Endothelial cell of umbilical vein (primary cell): ENCODE measurements around the gene PRKG1.

Source experiments
- CTCF ChIP-seq, 2 donors: IDR thresholded peaks; 1 replicate in 1 of 2; 2 replicates in 1 of 2; pipeline ENCODE4 v1.5.1; 2011; ENCODE audit warnings: low read length in 2 of 2, mild to moderate bottlenecking in 2 of 2, moderate library complexity in 2 of 2, control low read depth in 1 of 2, inconsistent platforms in 1 of 2, low read depth in 1 of 2; ENCODE audit not compliant: insufficient read depth in 1 of 2; ENCODE audit errors: extremely low read depth in 1 of 2
- POLR2A ChIP-seq: IDR thresholded peaks from 2 replicates; pipeline ENCODE4 v1.6.1; 2012; ENCODE audit warnings: low read depth, mild to moderate bottlenecking, control low read depth, low read length

- no peak for TF ChIP-seq CTCF (IDR thresholded peaks at IDR 0.05; ENCODE audit: extremely low read depth in 1 of 2, insufficient read depth in 1 of 2, low read depth in 1 of 2, low read length in 2 of 2)
- no peak for TF ChIP-seq POLR2A
These were observed 671.1 kb downstream of the PRKG1 start for GRCh38 chr10:51745397-51745796.
